G401.6 (cell line): ENCODE results near the gene NR3C1.

Experiments
- FAIRE-seq: peaks from 2 replicates; lab custom pipeline; 2012; peaks lifted over from hg19 to GRCh38; lab: Jason Lieb, UNC

The NR3C1 gene

GRCh38 chr5:143254819-143255218, 148.7 kb downstream of the NR3C1 start:
- FAIRE-seq: no peak

- FAIRE-seq: no peak
These were observed 151.5 kb downstream of the NR3C1 start for GRCh38 chr5:143251946-143252345.

- no peak for FAIRE-seq
These were observed 152.3 kb downstream of the NR3C1 start for GRCh38 chr5:143251190-143251589.

- FAIRE-seq: no peak
These were observed 153.6 kb downstream of the NR3C1 start for GRCh38 chr5:143249851-143250250.

- no peak for FAIRE-seq
These were observed 154.5 kb downstream of the NR3C1 start for GRCh38 chr5:143248822-143249579.

GRCh38 chr5:143248391-143248790, 155.1 kb downstream of the NR3C1 start:
- FAIRE-seq: no peak

- no peak for FAIRE-seq
These were observed 156.2 kb downstream of the NR3C1 start for GRCh38 chr5:143247134-143247815.

- no peak for FAIRE-seq
These were observed 157.4 kb downstream of the NR3C1 start for GRCh38 chr5:143245929-143246561.

- FAIRE-seq: no peak
These were observed 158.5 kb downstream of the NR3C1 start for GRCh38 chr5:143244990-143245389.

- no peak for FAIRE-seq
These were observed 159.3 kb downstream of the NR3C1 start for GRCh38 chr5:143244000-143244736.

- FAIRE-seq: no peak
These were observed 160.4 kb downstream of the NR3C1 start for GRCh38 chr5:143243103-143243502.

GRCh38 chr5:143241892-143242291, 161.6 kb downstream of the NR3C1 start:
- FAIRE-seq: no peak

GRCh38 chr5:143239882-143240518, 163.5 kb downstream of the NR3C1 start:
- FAIRE-seq: no peak

GRCh38 chr5:143238620-143239019, 164.9 kb downstream of the NR3C1 start:
- no peak for FAIRE-seq

GRCh38 chr5:143237664-143238063, 165.8 kb downstream of the NR3C1 start:
- FAIRE-seq: no peak

GRCh38 chr5:143236682-143237081, 166.8 kb downstream of the NR3C1 start:
- no peak for FAIRE-seq

- FAIRE-seq: no peak
These were observed 168.1 kb downstream of the NR3C1 start for GRCh38 chr5:143235423-143235822.

- FAIRE-seq: no peak
These were observed 169.2 kb downstream of the NR3C1 start for GRCh38 chr5:143234162-143234842.

- FAIRE-seq: no peak
These were observed 170.5 kb downstream of the NR3C1 start for GRCh38 chr5:143233031-143233430.

- FAIRE-seq: no peak
These were observed 171.3 kb downstream of the NR3C1 start for GRCh38 chr5:143231973-143232812.

GRCh38 chr5:143231416-143231815, 172.1 kb downstream of the NR3C1 start:
- no peak for FAIRE-seq
